HG02610 (cell line): ENCODE measurements around the gene MYOCD.
"Not testable (repeated sequence)": the region's sequence is repeated elsewhere in the genome, so short reads cannot be mapped to it uniquely, and the experiment has no call there.

Experiments
- ATAC-seq: cut with Tn5 transposase; IDR thresholded peaks from one replicate; pipeline ENCODE4 v1.9.1; 2021; ENCODE audit warnings: mild to moderate bottlenecking, moderate library complexity; ENCODE audit not compliant: unreplicated experiment

Gene MYOCD

GRCh38 chr17:12665263-12666210, at the start of gene MYOCD:
TSS of gene MYOCD (plus strand) at chr17:12665890. CDS start at chr17:12666189, 299 bp downstream.
- ATAC-seq: no peak

- no peak for ATAC-seq
Measured at GRCh38 chr17:12616161-12616560, 49.5 kb upstream of the MYOCD start.

- no peak for ATAC-seq
Measured at GRCh38 chr17:12618557-12618956, 47.1 kb upstream of the MYOCD start.

GRCh38 chr17:12619459-12620199, 46.1 kb upstream of the MYOCD start:
- no peak for ATAC-seq

- ATAC-seq: no peak
Measured at GRCh38 chr17:12620200-12620720, 45.4 kb upstream of the MYOCD start.

GRCh38 chr17:12622726-12623125, 43.0 kb upstream of the MYOCD start:
- no peak for ATAC-seq

GRCh38 chr17:12623220-12623848, 42.4 kb upstream of the MYOCD start:
- no peak for ATAC-seq

GRCh38 chr17:12624211-12624610, 41.5 kb upstream of the MYOCD start:
- no peak for ATAC-seq

- no peak for ATAC-seq
Measured at GRCh38 chr17:12625092-12625491, 40.6 kb upstream of the MYOCD start.

- no peak for ATAC-seq
Measured at GRCh38 chr17:12627177-12627629, 38.5 kb upstream of the MYOCD start.

- ATAC-seq: no peak
Measured at GRCh38 chr17:12627781-12628451, 37.8 kb upstream of the MYOCD start.

- ATAC-seq: no peak
Measured at GRCh38 chr17:12631076-12631475, 34.6 kb upstream of the MYOCD start.

GRCh38 chr17:12632785-12633184, 32.9 kb upstream of the MYOCD start:
- no peak for ATAC-seq

- no peak for ATAC-seq
Measured at GRCh38 chr17:12634789-12635414, 30.8 kb upstream of the MYOCD start.

GRCh38 chr17:12635996-12636395, 29.7 kb upstream of the MYOCD start:
- ATAC-seq: not testable (repeated sequence)

GRCh38 chr17:12637015-12637414, 28.7 kb upstream of the MYOCD start:
- ATAC-seq: no peak

GRCh38 chr17:12637745-12638651, 27.7 kb upstream of the MYOCD start:
- ATAC-seq: no peak

GRCh38 chr17:12640364-12640763, 25.3 kb upstream of the MYOCD start:
- no peak for ATAC-seq

GRCh38 chr17:12641084-12641483, 24.6 kb upstream of the MYOCD start:
- no peak for ATAC-seq
